Measurements from ENCODE around the gene AQP2.

The AQP2 gene

DNA sequence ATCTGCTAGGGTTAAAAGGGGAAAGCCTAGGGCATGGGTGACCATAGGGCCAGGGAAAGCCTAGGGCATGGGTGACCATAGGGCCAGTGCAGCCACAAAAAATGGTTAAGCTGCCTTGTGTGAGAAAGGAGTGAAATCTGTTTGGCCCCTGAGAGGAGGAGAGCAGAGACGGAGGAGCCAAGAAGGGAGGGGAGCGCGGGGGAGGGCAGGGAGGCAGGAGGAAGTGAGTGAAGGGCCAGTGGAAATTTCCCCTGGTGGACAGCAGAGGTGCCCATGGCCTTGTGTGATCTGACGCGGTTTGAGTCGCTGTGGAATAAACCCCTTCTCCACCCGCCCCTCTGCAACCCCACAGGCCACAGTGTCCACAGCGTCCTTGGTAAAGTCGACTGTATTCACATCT is 21.6 kb downstream of the AQP2 start:
- H3K36me3 Mint-ChIP-seq (ENCODE audit: low read depth) = no peaks in the 10 kb centered on the region
- TF ChIP-seq, protein P1, sequence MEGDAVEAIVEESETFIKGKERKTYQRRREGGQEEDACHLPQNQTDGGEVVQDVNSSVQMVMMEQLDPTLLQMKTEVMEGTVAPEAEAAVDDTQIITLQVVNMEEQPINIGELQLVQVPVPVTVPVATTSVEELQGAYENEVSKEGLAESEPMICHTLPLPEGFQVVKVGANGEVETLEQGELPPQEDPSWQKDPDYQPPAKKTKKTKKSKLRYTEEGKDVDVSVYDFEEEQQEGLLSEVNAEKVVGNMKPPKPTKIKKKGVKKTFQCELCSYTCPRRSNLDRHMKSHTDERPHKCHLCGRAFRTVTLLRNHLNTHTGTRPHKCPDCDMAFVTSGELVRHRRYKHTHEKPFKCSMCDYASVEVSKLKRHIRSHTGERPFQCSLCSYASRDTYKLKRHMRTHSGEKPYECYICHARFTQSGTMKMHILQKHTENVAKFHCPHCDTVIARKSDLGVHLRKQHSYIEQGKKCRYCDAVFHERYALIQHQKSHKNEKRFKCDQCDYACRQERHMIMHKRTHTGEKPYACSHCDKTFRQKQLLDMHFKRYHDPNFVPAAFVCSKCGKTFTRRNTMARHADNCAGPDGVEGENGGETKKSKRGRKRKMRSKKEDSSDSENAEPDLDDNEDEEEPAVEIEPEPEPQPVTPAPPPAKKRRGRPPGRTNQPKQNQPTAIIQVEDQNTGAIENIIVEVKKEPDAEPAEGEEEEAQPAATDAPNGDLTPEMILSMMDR (IDR thresholded peaks at IDR 0.05) = no peak
- no peaks in the 10 kb centered on the region for H3K9me3 Mint-ChIP-seq
- H3K27ac Mint-ChIP-seq = no peak overlapping the region
- H3K4me1 Mint-ChIP-seq = peaks cover 26% of the 10 kb centered on the region
- peaks cover 8% of the 10 kb centered on the region for H3K27me3 Mint-ChIP-seq (ENCODE audit: low read depth, poor library complexity)
- DNase-seq = no peak
- H3K4me3 Mint-ChIP-seq = no peak overlapping the region

DNA sequence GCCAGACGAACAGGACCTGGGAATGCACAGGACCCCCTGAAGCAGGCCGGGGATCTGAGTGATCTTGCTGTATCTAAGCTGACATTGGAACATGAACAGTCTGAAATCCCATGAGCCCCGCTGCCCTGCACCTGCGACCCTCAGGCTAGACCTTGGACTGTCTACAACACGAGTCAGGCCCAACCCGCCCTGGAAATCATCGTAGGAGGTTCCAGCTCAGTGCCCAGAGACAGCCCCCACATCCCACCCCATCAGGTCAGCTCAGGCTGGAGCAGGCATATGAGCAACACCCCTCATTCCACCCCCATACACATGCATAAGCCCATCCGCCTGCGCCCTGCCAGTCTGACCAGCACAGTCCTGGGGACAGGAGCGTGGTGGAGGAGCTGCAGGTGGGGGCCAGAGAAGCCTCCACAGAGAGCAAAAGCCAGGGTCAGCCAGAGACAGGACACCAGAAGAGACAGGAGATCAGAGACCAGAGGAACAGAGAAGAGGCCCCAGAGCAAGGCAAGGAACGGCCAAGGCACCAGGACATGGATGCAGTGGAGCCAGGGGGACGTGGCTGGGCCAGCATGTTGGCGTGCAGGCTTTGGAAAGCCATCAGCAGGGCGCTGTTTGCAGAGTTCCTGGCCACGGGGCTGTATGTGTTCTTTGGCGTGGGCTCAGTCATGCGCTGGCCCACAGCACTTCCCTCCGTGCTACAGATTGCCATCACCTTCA is 22.3 kb downstream of the AQP2 start, which contains the start of gene AQP6:
AQP6 (plus strand) TSS at position 307 of the 720 bp plus-strand sequence; CDS start at position 534, 227 bp downstream.
- Mint-ChIP-seq H3K27me3 (ENCODE audit: low read depth, poor library complexity) (peaks cover 4% of the 10 kb centered on the region), H3K36me3 (ENCODE audit: low read depth) (no peaks in the 10 kb centered on the region), H3K27ac (peak within 1 kb of the TSS; percentile 70), H3K9me3 (no peaks in the 10 kb centered on the region), H3K4me3 (peak within 1 kb of the TSS; percentile 1), H3K4me1 (peaks cover 26% of the 10 kb centered on the region)
- no peak for DNase-seq
- TF ChIP-seq, protein P1 (IDR thresholded peaks at IDR 0.05) = no peak

DNA sequence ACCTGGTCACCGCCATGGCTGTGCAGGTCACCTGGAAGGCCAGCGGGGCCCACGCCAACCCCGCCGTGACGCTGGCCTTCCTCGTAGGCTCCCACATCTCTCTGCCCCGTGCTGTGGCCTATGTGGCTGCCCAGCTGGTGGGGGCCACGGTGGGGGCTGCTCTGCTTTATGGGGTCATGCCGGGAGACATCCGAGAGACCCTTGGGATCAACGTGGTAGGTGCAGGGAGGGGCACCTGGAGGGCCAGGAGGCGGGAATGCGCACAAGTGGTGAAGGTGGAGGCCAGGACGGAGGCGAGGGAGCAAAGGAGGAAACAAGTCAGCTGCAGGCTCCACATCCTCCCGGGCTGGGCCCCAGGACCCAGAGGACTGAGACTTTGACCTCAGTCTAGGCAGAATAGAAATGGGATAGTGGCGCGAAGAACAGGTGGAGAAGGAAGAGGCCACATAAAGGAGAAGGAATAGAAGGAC is 22.9 kb downstream of the AQP2 start:
- Mint-ChIP-seq H3K27ac (no peak overlapping the region), H3K36me3 (ENCODE audit: low read depth) (no peaks in the 10 kb centered on the region), H3K9me3 (no peaks in the 10 kb centered on the region), H3K4me3 (no peak overlapping the region), H3K4me1 (peaks cover 29% of the 10 kb centered on the region), H3K27me3 (ENCODE audit: low read depth, poor library complexity) (peaks cover 4% of the 10 kb centered on the region)
- DNase-seq = no peak
- TF ChIP-seq, protein P1 (IDR thresholded peaks at IDR 0.05) = no peak

DNA sequence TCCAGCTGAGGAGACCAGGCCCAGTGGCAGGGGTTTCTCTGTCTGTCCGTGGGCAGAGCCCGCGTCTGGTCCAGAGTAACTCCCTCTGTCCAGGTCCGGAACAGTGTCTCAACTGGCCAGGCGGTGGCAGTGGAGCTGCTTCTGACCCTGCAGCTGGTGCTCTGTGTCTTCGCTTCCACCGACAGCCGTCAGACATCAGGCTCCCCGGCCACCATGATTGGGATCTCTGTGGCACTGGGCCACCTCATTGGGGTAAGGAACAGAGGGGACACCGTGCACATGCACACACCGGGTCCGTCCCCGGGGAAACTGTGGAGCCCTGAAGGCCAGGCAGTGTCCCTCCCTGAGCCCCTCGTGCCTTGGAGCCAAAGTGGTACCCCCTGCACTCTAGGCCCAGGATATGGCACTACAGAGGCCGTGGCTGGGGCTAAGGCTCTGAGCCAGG is 23.7 kb downstream of the AQP2 start:
- Mint-ChIP-seq H3K27ac (no peak overlapping the region), H3K27me3 (ENCODE audit: low read depth, poor library complexity) (peaks cover 4% of the 10 kb centered on the region), H3K4me3 (no peak overlapping the region), H3K4me1 (peaks cover 37% of the 10 kb centered on the region), H3K9me3 (no peaks in the 10 kb centered on the region), H3K36me3 (ENCODE audit: low read depth) (no peaks in the 10 kb centered on the region)
- TF ChIP-seq, protein P1 (IDR thresholded peaks at IDR 0.05) = no peak
- DNase-seq = peak; percentile 58

DNA sequence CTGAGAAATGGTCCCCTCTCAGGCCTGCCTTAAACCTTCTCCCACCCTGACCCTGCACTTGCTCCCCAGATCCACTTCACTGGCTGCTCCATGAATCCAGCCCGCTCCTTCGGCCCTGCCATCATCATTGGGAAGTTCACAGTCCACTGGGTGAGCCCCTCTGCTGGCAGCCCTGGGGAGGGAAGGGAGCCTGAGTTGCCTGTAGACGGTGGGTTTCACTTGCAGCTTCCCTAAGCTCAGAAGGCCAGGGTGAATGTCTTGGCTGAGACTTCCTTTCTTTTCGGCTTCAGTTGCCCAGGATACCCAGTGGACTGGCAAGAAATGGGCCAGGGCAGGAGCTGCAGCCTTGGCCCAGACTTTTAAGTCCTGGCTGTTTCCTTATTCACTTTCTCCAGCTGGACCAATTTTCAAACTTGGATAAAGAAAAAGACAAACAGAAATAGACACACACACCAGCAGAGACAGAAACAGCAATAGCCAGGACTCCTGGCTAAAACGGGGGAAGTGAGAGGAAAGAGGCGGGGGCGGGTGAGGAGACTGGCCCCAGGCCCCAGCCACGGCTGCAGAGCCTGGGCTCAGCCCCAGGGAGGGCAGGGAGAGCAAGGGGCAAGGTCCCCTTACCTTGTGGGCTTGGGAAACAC is 24.3 kb downstream of the AQP2 start:
- no peaks in the 10 kb centered on the region for H3K9me3 Mint-ChIP-seq
- TF ChIP-seq, protein P1 (IDR thresholded peaks at IDR 0.05) = no peak
- peaks cover 4% of the 10 kb centered on the region for H3K27me3 Mint-ChIP-seq (ENCODE audit: low read depth, poor library complexity)
- DNase-seq = no peak
- no peak overlapping the region for H3K4me3 Mint-ChIP-seq
- no peak overlapping the region for H3K27ac Mint-ChIP-seq
- peaks cover 43% of the 10 kb centered on the region for H3K4me1 Mint-ChIP-seq
- no peaks in the 10 kb centered on the region for H3K36me3 Mint-ChIP-seq (ENCODE audit: low read depth)
